DLD1 (cell line): ENCODE results near the gene SLC25A47.
"Not testable (repeated sequence)": the region's sequence is repeated elsewhere in the genome, so short reads cannot be mapped to it uniquely, and the experiment has no call there.

Source experiments
- in situ Hi-C: cut with HindIII; loops from 2 replicates; pipeline ENCODE4 v1.10.0; 2017; ENCODE audit warnings: low sequenced_read_pairs

SLC25A47 gene

GRCh38 chr14:100304825-100305323 is 18.3 kb upstream of the SLC25A47 start:
- in situ Hi-C loops, result no loop called here

GRCh38 chr14:100305324-100306100 is 17.6 kb upstream of the SLC25A47 start:
- in situ Hi-C loops, result no loop called here

- in situ Hi-C loops, result no loop called here
These were observed 16.8 kb upstream of the SLC25A47 start, which contains the start of gene SLC25A29 for GRCh38 chr14:100306101-100306997. TSS of gene SLC25A29 (minus strand) at chr14:100306444. CDS start at chr14:100306232, 212 bp downstream.

GRCh38 chr14:100306998-100307765 is 16.0 kb upstream of the SLC25A47 start:
- in situ Hi-C loops, result no loop called here

GRCh38 chr14:100307766-100308426 is 15.2 kb upstream of the SLC25A47 start:
- in situ Hi-C loops, result no loop called here

- in situ Hi-C loops, result not testable (repeated sequence)
These were observed 14.7 kb upstream of the SLC25A47 start for GRCh38 chr14:100308427-100308792.

- in situ Hi-C loops, result no loop called here
These were observed 14.0 kb upstream of the SLC25A47 start for GRCh38 chr14:100309028-100309737.

GRCh38 chr14:100312110-100312876 is 10.8 kb upstream of the SLC25A47 start:
- in situ Hi-C loops, result not testable (repeated sequence)

GRCh38 chr14:100312877-100313400 is 10.2 kb upstream of the SLC25A47 start:
- in situ Hi-C loops, result no loop called here

- in situ Hi-C loops, result no loop called here
These were observed 9.5 kb upstream of the SLC25A47 start for GRCh38 chr14:100313464-100314230.

- in situ Hi-C loops, result no loop called here
These were observed 8.4 kb upstream of the SLC25A47 start for GRCh38 chr14:100314724-100315123.

GRCh38 chr14:100317389-100317788 is 5.8 kb upstream of the SLC25A47 start:
- in situ Hi-C loops, result no loop called here

- in situ Hi-C loops, result no loop called here
These were observed 5.0 kb upstream of the SLC25A47 start for GRCh38 chr14:100317912-100318808.

GRCh38 chr14:100320157-100320856 is 2.8 kb upstream of the SLC25A47 start:
- in situ Hi-C loops, result no loop called here

GRCh38 chr14:100321473-100322137 is 1.5 kb upstream of the SLC25A47 start:
- in situ Hi-C loops, result no loop called here
